Measurements from ENCODE around the gene TJP3. TPM values are rescaled to one million over a fixed set of nuclear protein-coding genes. Genes with fewer than 3 reads are reported as not detected.
"Not testable (repeated sequence)": the region's sequence is repeated elsewhere in the genome, so short reads cannot be mapped to it uniquely, and the experiment has no call there.

Gene TJP3
- total RNA-seq, 1 donor from 2014 or later, result 1.5 TPM

GRCh38 chr19:3738477-3739220, 30.5 kb downstream of the TJP3 start:
- intact Hi-C loops (cut with micrococcal nuclease), result no loop called here

- intact Hi-C loops (cut with micrococcal nuclease), result no loop called here
Measured at GRCh38 chr19:3740431-3740830, 32.2 kb downstream of the TJP3 start.

- intact Hi-C loops (cut with micrococcal nuclease), result no loop called here
Measured at GRCh38 chr19:3743486-3743885, 35.3 kb downstream of the TJP3 start.

- intact Hi-C loops (cut with micrococcal nuclease), result no loop called here
Measured at GRCh38 chr19:3745363-3746045, 37.3 kb downstream of the TJP3 start.

GRCh38 chr19:3746371-3747056, 38.3 kb downstream of the TJP3 start:
- intact Hi-C loops (cut with micrococcal nuclease), result no loop called here

GRCh38 chr19:3748965-3749364, 40.8 kb downstream of the TJP3 start:
- intact Hi-C loops (cut with micrococcal nuclease), result no loop called here

- intact Hi-C loops (cut with micrococcal nuclease), result no loop called here
Measured at GRCh38 chr19:3750211-3750610, 42.0 kb downstream of the TJP3 start.

- intact Hi-C loops (cut with micrococcal nuclease), result no loop called here
Measured at GRCh38 chr19:3751236-3751635, 43.1 kb downstream of the TJP3 start.

GRCh38 chr19:3752492-3752891, 44.3 kb downstream of the TJP3 start:
- intact Hi-C loops (cut with micrococcal nuclease), result no loop called here

- intact Hi-C loops (cut with micrococcal nuclease), result no loop called here
Measured at GRCh38 chr19:3753631-3754410, 45.6 kb downstream of the TJP3 start.

- intact Hi-C loops (cut with micrococcal nuclease), result not testable (repeated sequence)
Measured at GRCh38 chr19:3757705-3758104, 49.5 kb downstream of the TJP3 start.

- intact Hi-C loops (cut with micrococcal nuclease), result not testable (repeated sequence)
Measured at GRCh38 chr19:3758297-3758696, 50.1 kb downstream of the TJP3 start.

GRCh38 chr19:3759482-3760254, 51.5 kb downstream of the TJP3 start:
- intact Hi-C loops (cut with micrococcal nuclease), result loop anchor here (2.0 to 5.0 kb wide), 3 partner anchors 363 to 977 kb away; partner anchors contain the start of genes HDGFL2, MAP2K2 and SGTA

GRCh38 chr19:3760871-3761361, 52.7 kb downstream of the TJP3 start:
- intact Hi-C loops (cut with micrococcal nuclease), result loop anchor here (1.0 to 5.0 kb wide), 5 partner anchors 40 to 978 kb away; partner anchors contain the start of genes HDGFL2, MAP2K2, SGTA and YJU2

GRCh38 chr19:3761382-3762129, 53.4 kb downstream of the TJP3 start, which contains the start of gene APBA3:
Gene APBA3, minus strand, starts transcription at chr19:3761692. Its CDS starts 1,428 bp downstream, at chr19:3760264.
- intact Hi-C loops (cut with micrococcal nuclease), result loop anchor here (1.0 to 5.0 kb wide), 15 partner anchors 37 to 1919 kb away; partner anchors contain the start of genes EEF2, FZR1, HDGFL2 and HMG20B

GRCh38 chr19:3762130-3762473, 53.9 kb downstream of the TJP3 start:
- intact Hi-C loops (cut with micrococcal nuclease), result loop anchor here (1.0 to 5.0 kb wide), 12 partner anchors 37 to 1919 kb away; partner anchors contain the start of genes EEF2, FZR1, HDGFL2 and HMG20B

- intact Hi-C loops (cut with micrococcal nuclease), result loop anchor here (1.0 to 5.0 kb wide), 14 partner anchors 36 to 1918 kb away; partner anchors contain the start of genes EEF2, FZR1, HDGFL2 and HMG20B
Measured at GRCh38 chr19:3762501-3763459, 54.6 kb downstream of the TJP3 start, which contains the start of gene MRPL54. Gene MRPL54, plus strand, starts transcription at chr19:3762682. Its CDS starts 19 bp downstream, at chr19:3762701.

GRCh38 chr19:3765121-3765520, 56.9 kb downstream of the TJP3 start:
- intact Hi-C loops (cut with micrococcal nuclease), result no loop called here

Data from T-helper 1 cell treated with Interleukin-12 subunit alpha and Interleukin-12 subunit beta and Interleukin-4 antibody, amounts not matched to agents 30 ng/mL and 1 ng/mL, for 36 hours (primary cell).